Activated T-cell treated with anti-CD3 and anti-CD28 coated beads for 24 hours (primary cell): ENCODE data around the gene WDR12.
A peak's percentile ranks its signal among the peaks of the same experiment; 100 is the strongest.
"Not testable (repeated sequence)": the region's sequence is repeated elsewhere in the genome, so short reads cannot be mapped to it uniquely, and the experiment has no call there.

Source experiments
- DNase-seq: peaks from one replicate; pipeline ENCODE4 v3.0.0-alpha.2; 2020; ENCODE audit warnings: low read depth

The WDR12 gene

GRCh38 chr2:202911512-202912341 is at the start of gene WDR12, which contains the start of gene CARF:
Gene WDR12 (minus strand): TSS chr2:202911673. CDS start chr2:202911476, 197 bp downstream.
Gene CARF (plus strand): TSS chr2:202912275. CDS start chr2:202941903, 29,628 bp downstream.
- DNase-seq, result peak; percentile 83

GRCh38 chr2:202960524-202960923 is 49.1 kb upstream of the WDR12 start:
- no peak for DNase-seq

GRCh38 chr2:202950592-202950991 is 39.1 kb upstream of the WDR12 start:
- no peak for DNase-seq

GRCh38 chr2:202949333-202949732 is 37.9 kb upstream of the WDR12 start:
- DNase-seq, result not testable (repeated sequence)

- no peak for DNase-seq
Observed at GRCh38 chr2:202945497-202945896, 34.0 kb upstream of the WDR12 start.

- no peak for DNase-seq
Observed at GRCh38 chr2:202944816-202945215, 33.3 kb upstream of the WDR12 start.

GRCh38 chr2:202944408-202944807 is 32.9 kb upstream of the WDR12 start:
- DNase-seq, result no peak

- DNase-seq, result no peak
Observed at GRCh38 chr2:202941771-202942170, 30.3 kb upstream of the WDR12 start.

GRCh38 chr2:202938960-202939359 is 27.5 kb upstream of the WDR12 start:
- DNase-seq, result no peak

- DNase-seq, result no peak
Observed at GRCh38 chr2:202934456-202934855, 23.0 kb upstream of the WDR12 start.

- no peak for DNase-seq
Observed at GRCh38 chr2:202933958-202934357, 22.5 kb upstream of the WDR12 start.

GRCh38 chr2:202933139-202933510 is 21.7 kb upstream of the WDR12 start:
- DNase-seq, result no peak

GRCh38 chr2:202932425-202933138 is 21.1 kb upstream of the WDR12 start:
- no peak for DNase-seq

GRCh38 chr2:202918860-202919259 is 7.4 kb upstream of the WDR12 start:
- no peak for DNase-seq

GRCh38 chr2:202912342-202913201 is 1.1 kb upstream of the WDR12 start:
- not testable (repeated sequence) for DNase-seq

GRCh38 chr2:202911203-202911511 is 316 bp downstream of the WDR12 start:
- DNase-seq, result no peak

GRCh38 chr2:202910698-202911097 is 775 bp downstream of the WDR12 start:
- DNase-seq, result no peak

GRCh38 chr2:202910250-202910649 is 1.2 kb downstream of the WDR12 start:
- not testable (repeated sequence) for DNase-seq

GRCh38 chr2:202909394-202910192 is 1.9 kb downstream of the WDR12 start:
- DNase-seq, result no peak

GRCh38 chr2:202908186-202908585 is 3.3 kb downstream of the WDR12 start:
- no peak for DNase-seq

- not testable (repeated sequence) for DNase-seq
Observed at GRCh38 chr2:202905507-202905906, 6.0 kb downstream of the WDR12 start.

- DNase-seq, result no peak
Observed at GRCh38 chr2:202885190-202885589, 26.3 kb downstream of the WDR12 start.
